H1 (cell line): ENCODE measurements around the gene BRI3BP. TPM values are rescaled to one million over a fixed set of nuclear protein-coding genes. Genes with fewer than 3 reads are reported as not detected.

Source experiments
- CHD7 ChIP-seq: fragments of 300-600 bp; sonication (generic); IDR thresholded peaks from 2 replicates; pipeline ENCODE4 v1.7.1; 2012; ENCODE audit warnings: low read length, moderate library complexity, mild to moderate bottlenecking, inconsistent platforms; ENCODE audit not compliant: insufficient replicate concordance
- MAFK ChIP-seq: IDR thresholded peaks from 2 replicates; pipeline ENCODE4 v1.6.1; 2012; ENCODE audit warnings: low read depth, mild to moderate bottlenecking, improper control_type of control experiment, low read length
- TAF7 ChIP-seq: optimal IDR thresholded peaks from 2 replicates; pipeline ENCODE3; 2011; ENCODE audit warnings: low read depth, mild to moderate bottlenecking, inconsistent platforms, low read length, moderate library complexity, borderline replicate concordance
- YY1 ChIP-seq: IDR thresholded peaks from 2 replicates; pipeline ENCODE4 v1.6.1; 2011; ENCODE audit warnings: low read depth, mild to moderate bottlenecking, low read length
- polyA plus RNA-seq, 7 experiments: library from polyadenylated mRNA; depleted of rRNA in 3 of 7; stranded (reverse) in 5 of 7; unstranded in 2 of 7; fragments of >200 nt in 5 of 7; fragments of 200-250 nt in 2 of 7; gene quantifications; 1 replicate in 5 of 7; 2 replicates in 1 of 7; 4 replicates in 1 of 7; pipeline versions ENCODE4 v1.2.1 to v1.2.3, GENCODE V29; 2011 to 2013; ENCODE audit warnings: missing spikeins in 2 of 7, mixed read lengths in 2 of 7
- total RNA-seq: library from RNA; stranded (reverse); fragmentation: NEBNext Ultra II Directional; extraction: Animal tissue kit (Norgen Biotek cat#: 25700); gene quantifications from 2 replicates; pipeline ENCODE4 v1.2.1, GENCODE V29; 2021

Gene BRI3BP
- total and polyA plus RNA-seq, 2 of the 8 experiments (the other 6 are each of a cell fraction or from before 2014, with no cell fraction given) = 5.4 to 14.2 TPM

- TF ChIP-seq TAF7 (no peak), YY1 (no peak), CHD7 (no peak), MAFK (no peak)
Measured at GRCh38 chr12:124971603-124972002, 21.8 kb upstream of the BRI3BP start (continued).
